CD4-positive, alpha-beta T cell treated with Interleukin-17A for 4 hours (primary cell): Measurements from ENCODE around the gene UNKL.
"Not testable (repeated sequence)": the region's sequence is repeated elsewhere in the genome, so short reads cannot be mapped to it uniquely, and the experiment has no call there.

ENCODE experiments used
- DNase-seq: peaks from one replicate; pipeline ENCODE4 v3.0.0-alpha.2; 2020; ENCODE audit warnings: mixed read lengths

UNKL gene

GRCh38 chr16:1445518-1446203 lies 31.2 kb upstream of the UNKL start:
- no peak for DNase-seq

GRCh38 chr16:1444730-1445517 lies 30.4 kb upstream of the UNKL start:
- DNase-seq: no peak

GRCh38 chr16:1443980-1444729 lies 29.7 kb upstream of the UNKL start, which contains the start of gene CCDC154:
TSS of gene CCDC154 (minus strand) at chr16:1444556. CDS start at chr16:1444322, 234 bp downstream.
- DNase-seq: no peak

- no peak for DNase-seq
Observed at GRCh38 chr16:1443403-1443973, 29.0 kb upstream of the UNKL start.

GRCh38 chr16:1442697-1443096 lies 28.2 kb upstream of the UNKL start:
- DNase-seq: no peak

- no peak for DNase-seq
Observed at GRCh38 chr16:1441391-1441829, 26.9 kb upstream of the UNKL start.

- DNase-seq: not testable (repeated sequence)
Observed at GRCh38 chr16:1439699-1440074, 25.2 kb upstream of the UNKL start.

- DNase-seq: no peak
Observed at GRCh38 chr16:1439058-1439698, 24.7 kb upstream of the UNKL start.

- DNase-seq: no peak
Observed at GRCh38 chr16:1438229-1439057, 23.9 kb upstream of the UNKL start.

GRCh38 chr16:1437606-1438005 lies 23.1 kb upstream of the UNKL start:
- no peak for DNase-seq

- no peak for DNase-seq
Observed at GRCh38 chr16:1436731-1437355, 22.3 kb upstream of the UNKL start.

- no peak for DNase-seq
Observed at GRCh38 chr16:1435921-1436697, 21.6 kb upstream of the UNKL start.

- no peak for DNase-seq
Observed at GRCh38 chr16:1434644-1435592, 20.4 kb upstream of the UNKL start.

- no peak for DNase-seq
Observed at GRCh38 chr16:1433756-1434155, 19.3 kb upstream of the UNKL start.

GRCh38 chr16:1433263-1433560 lies 18.7 kb upstream of the UNKL start:
- no peak for DNase-seq

GRCh38 chr16:1432388-1433262 lies 18.1 kb upstream of the UNKL start:
- peak; percentile 20 for DNase-seq

GRCh38 chr16:1431497-1432270 lies 17.2 kb upstream of the UNKL start:
- no peak for DNase-seq
